GM21360 (cell line): ENCODE measurements around the gene USP10.
"Not testable (repeated sequence)": the region's sequence is repeated elsewhere in the genome, so short reads cannot be mapped to it uniquely, and the experiment has no call there.

Experiments
- ATAC-seq: cut with Tn5 transposase; IDR thresholded peaks from one replicate; pipeline ENCODE4 v1.9.1; 2021; ENCODE audit warnings: mild to moderate bottlenecking, moderate library complexity; ENCODE audit not compliant: unreplicated experiment

Gene USP10

DNA sequence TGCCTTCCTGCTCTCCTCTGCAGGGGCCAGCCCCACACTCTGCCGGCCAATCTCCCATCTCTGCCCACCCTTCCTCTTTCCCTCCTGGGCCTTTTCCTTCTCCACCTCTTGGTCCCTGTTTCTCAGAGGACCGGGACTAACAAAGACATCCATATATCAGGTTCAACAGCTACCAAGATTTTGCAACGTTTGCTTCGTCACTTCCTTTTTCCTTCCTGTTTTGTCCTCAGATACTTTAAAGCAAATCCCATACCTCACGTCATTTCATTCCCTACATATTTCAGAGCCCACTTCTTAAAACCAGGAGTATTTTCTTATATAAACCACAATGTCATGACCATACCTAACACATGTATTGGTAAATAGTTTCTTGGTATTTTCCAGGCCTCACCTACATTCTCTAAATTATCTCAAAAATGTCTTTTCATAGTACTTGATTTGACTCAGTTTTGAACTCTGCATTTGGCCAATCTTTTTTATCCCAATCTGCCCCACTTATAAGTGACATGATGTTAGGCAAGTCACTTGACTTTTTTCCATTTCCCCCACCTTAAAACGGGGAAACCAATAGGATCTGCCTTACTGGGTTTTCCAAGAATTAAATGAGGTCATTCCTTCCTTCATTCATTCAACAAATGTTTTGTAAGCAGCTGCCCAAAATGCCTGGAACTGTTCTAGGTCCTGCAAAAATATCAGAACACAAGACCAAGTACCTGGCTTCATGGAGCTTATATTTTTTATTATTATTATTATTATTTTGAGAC, 7.2 kb upstream of the USP10 start:
- ATAC-seq = no peak

DNA sequence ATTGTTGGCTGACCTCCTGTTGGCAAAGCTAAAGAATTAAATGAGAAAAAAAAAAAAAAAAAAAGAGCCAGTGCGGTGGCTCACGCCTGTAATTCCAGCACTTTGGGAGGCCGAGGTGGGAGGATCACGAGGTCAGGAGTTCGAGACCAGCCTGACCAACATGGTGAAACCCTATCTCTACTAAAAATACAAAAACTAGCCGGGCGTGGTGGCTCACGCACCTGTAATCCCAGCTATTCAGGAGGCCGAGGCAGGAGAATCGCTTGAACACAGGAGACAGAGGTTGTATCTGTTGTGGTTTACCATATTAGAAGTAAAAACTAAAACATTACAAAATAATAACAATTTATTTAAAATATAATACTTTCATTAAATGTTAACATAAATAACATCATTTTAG, 5.9 kb upstream of the USP10 start:
- not testable (repeated sequence) for ATAC-seq

DNA sequence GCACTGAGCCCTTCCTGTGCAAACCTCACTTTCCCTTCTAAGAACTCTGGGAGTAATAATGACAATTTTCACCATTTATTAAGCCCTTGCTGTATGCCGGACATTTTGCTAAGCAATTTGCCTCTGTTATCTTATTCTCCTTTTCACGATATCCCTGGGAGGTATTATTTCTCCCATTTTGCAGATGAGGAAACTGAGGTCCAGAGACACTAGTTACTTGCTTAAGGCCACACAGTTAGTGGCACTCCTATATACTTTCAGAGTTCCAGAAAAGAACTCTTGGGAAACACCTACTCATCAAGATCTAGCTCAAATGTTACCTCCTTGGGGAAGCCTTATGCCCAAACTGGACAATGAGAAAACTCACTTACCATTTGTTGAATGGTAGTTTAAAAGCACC, 4.8 kb upstream of the USP10 start:
- no peak for ATAC-seq

DNA sequence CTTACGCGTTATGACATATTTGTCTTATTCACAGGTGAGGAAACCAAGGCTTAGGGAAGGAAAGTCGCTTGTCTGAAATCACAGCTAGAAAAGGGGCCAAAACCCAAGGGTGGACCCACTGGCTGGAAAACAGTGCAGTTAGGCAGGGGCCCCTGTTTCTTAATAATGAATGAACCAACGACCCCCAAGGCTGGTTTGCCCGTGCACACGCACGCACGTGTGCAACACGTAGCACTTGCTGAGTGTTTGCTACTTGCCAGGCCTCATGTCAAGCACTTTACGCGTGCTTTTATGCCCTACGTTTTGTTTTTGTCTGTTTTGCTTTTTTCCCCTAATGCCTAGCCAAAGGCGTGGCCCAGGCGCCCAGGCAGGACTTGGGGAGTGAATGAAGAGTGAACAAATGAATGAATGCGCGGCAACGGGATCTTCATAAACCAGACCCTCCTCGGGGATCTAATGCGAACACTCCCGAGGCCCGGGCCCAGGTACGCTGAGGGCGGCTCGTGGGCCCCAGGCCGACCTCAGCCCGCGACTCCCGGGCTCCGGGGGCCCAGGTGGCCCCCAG, 571 bp upstream of the USP10 start:
- peak; percentile 7 for ATAC-seq

DNA sequence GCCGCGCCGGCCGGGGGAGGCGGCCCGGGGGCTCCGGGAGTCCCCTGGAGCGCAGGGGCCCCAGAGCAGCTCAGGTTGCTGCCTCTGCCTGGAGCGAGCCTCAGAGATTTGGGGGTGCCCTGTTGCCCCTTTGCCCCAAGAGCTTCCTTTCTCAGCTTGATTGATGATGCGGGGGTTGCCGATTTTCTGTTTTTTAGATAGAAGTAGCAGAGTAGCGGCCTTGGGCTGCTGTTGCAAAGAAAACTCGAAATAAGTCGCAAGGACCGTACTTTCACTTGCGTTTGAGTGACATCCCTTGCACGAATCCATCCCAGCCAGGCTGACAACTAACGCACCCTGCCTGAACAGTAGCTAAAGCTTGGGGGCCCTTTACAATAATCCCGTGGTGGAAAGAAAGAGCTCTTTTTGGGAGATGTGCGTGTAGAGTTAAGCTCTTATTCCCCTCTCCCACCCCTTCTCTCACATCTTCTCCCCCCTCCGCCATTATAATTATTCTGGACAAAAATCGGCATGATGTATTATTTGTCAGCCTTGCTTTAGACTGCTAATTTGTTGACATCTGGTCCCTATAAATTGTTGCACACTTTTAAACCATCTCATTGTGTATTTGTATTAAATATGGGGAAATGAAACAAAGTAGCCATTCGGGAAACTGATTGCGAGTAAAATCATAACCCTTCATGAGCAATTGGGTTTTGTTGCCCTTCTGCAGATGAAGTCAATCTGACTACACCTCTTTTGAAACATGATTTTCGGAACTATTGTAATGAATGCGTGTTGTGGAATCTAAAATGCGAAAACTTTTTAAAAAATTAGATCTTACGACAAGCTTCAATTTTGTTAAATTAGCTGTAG, 873 bp downstream of the USP10 start:
- peak; percentile 34 for ATAC-seq

DNA sequence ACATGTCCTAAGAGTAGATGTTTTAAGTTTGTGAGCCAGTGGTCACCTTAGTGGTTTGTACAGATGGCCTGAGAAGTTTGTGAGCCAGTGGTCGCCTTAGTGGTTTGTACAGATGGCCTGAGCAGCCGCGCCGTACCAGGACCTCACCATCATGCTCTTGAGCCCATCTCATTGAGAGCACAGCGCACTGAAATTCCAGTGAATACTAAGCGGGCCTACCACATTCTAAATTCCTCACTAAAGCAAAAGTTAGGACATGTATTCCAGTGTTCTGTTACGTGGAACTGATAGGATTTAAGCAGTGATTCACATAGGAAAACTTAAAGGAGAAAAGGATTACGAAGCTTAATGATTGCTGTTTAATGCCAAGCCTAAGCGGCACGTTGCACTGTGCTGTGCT, 3.9 kb downstream of the USP10 start:
- ATAC-seq = no peak

DNA sequence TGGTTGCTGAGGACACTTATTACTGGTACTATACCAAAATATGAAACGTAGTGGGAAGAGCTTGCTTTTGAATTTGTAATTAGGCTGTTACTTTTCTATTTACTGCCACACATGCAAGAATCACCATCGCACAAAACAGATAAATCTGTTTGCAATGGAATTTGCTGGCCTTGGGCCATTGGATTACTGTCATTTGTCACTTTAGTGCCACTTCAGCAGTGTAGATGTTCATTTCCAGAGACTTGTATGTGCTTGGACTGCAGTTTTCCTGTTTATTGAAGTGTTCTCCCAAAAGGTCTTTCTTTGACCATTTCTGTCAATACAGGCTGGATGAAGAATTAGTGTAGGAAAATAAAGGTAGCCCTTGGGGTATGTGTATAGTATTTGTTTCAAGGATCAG, 4.5 kb downstream of the USP10 start:
- ATAC-seq = no peak

DNA sequence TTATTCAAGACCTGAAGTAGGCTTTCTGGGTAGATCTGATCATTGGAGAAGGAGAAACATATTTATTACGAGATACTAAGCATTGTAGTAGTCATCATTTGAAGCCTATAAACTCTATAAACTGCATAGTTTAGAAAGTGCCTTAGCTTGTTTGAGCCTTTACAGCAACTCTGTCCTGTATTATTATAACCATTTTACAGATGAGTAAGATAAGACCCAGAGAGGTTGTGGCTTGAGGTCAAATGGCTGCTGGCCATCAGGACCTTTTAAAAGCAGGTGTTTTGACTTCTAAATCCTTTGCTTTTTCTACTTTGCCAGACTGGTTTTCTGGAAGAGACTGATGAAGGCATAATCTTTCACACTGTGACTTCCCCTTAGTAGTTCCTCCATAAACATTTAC, 7.1 kb downstream of the USP10 start:
- ATAC-seq = no peak

DNA sequence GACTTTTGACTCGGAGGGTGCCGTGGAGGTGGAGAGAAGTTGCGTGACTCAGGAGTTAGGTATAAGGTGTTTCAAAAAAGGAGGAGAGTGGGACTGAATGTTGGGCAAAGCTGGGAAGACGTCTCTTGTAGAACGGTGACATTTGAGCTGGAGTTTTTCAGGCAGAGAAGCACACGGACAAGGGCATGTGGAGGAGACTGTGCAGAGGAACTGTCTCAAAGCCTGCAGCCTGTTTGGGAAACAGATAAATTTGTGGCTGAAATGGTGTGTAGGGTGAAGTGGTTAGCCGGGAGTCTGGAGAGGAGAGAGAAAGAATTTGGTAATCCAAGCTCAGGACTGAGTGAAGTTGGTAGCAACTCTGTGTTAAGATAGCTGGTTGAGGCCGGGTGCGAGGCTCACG, 9.8 kb downstream of the USP10 start:
- ATAC-seq = no peak

DNA sequence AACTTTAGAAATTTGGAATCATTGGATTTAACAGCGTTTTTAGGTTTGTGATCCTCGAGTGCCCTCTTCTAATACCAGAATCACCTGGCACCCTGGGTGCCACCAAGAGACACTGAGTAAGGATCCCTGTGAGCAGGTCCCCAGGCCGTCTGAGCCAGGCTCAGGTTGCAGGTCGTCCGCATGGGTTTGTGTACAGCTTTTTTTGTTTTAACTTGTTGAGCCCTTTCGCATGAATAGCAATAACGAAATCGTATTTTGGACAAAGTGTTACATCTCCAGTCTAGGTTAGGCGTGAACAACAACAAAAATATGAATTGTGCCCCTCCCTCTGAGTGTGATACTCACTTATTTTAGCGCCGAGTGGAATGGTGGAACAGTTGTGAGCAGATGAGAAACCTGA, 10.9 kb downstream of the USP10 start:
- no peak for ATAC-seq

DNA sequence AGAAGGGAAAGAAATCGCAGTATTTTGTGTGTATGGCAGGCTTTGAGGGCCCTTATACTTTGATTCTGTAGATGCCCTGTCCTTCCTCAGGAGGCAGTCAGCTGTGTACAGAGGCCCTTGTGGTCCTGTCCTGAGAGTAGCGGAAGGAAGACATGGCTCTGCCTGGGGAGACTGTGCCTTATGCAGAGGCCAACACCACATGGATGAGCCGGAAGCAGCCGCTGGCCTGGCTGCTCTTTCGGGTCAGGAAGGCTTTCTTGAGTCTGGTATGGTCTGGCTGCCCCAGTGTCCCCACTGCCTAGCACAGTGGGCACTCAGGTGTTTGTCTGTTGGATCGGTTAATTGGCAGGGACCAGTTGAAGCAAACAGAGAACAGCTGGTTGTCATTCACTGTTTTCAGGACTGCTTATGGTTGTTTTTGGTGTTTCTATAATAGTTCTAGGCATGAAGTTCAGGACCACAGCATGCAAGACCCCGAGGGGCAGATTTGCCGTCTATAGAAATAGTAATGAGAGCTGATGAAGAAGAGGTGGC, 12.4 kb downstream of the USP10 start:
- no peak for ATAC-seq

DNA sequence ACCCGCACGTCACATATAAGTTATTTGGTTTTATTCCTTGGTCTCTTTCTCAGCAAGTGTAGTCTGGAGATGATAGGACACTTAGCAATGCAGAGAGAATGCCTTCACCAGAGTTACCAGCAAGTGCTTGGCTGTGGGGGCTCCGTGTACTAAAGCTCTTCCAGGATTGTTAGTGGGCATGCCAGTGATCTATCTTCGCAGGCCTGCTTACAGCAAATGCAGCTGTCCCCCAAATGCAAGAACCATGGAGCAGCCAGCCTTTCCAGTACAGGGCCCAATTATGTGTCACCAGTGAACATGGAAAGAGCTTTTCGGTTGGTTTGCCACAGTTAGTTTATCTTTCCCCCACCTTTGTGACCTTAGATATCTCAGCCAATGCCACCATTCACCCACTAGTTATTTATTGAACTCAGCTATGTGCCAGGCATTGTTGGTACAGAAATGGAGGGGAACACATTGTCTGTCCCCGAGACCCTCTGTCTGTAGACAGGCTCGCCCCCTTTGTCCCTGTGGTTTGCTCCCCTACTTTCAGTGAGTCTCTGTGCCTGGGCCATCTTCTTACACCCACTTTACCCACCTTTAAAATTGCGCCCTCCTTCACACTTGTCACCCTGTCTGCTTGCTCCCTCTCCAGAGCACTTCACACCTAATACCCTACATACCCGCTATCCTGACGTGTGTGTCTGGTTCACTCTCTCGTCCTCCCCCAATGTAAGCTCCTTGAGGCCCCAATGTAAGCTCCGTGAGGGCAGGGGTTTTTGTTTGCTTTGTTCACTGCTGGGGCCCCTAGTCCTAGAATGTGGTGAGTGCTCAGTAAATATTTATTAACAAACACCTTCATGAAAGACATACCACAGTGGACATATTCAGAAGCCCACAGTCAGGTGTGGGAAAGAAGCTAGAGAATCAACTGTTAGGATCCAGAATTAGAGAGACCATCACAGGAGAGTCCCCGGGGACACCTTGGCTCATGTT, 13.3 kb downstream of the USP10 start:
- ATAC-seq = no peak

DNA sequence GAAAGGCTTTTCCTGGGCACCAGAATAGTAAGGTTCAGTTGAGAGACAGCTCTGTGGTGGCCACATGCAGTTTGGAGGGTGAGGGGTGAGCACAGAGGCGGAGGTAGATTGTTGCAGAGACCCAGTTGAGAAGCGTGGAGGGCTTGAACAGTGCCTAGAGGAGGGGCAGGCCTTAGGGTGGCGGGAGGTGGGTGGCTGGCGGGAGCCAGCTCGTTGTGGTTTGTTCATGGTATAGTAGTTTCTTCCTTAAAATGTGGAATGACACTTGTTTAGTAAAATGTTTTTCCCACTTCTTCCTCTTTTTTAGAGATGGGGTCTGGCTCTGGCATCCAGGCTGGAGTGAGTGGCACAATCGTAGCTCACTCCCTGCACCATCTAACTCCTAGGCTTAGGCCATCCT, 14.2 kb downstream of the USP10 start:
- ATAC-seq = no peak

DNA sequence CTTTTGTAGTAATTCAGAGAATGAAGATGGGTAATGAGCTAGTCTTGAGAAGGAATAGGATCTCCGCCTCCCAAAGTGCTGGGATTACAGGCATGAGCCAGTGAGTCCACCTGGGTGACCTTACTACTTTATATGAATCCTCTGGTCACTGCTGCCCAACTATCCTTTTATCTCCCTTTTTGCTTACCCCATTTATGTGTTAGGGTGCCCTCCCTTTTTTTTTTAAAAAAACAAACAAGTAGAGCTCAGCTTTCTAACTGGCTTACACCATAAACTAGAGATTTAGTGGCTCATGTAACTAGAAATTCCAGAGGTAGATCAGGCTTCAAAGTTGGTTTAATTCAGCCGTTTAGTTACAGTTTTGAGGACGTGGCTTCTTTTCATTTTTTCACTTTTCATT, 15.6 kb downstream of the USP10 start:
- ATAC-seq = no peak

DNA sequence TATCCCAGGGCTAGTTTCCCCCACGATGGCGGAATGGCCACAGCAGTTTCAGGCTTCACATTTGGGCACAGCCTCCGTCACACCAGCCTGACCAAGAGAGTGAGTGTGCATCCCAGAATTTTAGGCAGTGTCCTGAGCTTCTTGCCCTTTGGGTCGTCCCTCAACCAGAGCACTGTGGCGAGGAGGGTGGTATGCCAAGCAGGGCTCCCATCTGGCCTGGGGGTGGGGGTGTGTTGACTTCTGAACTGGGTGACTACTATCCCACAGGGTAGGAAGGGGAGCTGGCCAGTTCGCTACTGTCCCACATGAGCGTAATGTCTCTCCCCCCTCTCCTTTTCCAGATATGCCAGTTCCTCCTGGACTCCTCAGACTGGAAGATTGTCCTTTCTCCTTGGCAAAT, 16.1 kb downstream of the USP10 start:
- ATAC-seq = no peak

DNA sequence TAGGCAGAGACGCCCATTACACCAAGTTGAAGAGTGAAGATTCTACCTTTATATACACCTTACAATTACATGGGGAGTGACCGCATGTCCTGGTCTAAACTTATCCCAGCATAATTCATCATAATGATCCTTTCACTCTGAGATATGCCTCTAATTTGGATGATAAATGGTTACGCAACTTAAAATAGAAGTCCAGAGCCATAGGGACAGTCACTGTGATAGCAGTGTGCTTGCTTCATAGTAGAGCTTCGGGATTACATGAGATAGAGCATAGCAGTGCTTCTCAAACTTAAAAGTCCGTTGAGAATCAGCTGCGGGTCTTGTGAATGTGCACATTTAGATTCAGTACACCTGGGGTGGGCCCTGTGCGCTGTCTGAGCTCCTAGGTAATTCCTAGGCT, 16.9 kb downstream of the USP10 start:
- ATAC-seq = no peak

DNA sequence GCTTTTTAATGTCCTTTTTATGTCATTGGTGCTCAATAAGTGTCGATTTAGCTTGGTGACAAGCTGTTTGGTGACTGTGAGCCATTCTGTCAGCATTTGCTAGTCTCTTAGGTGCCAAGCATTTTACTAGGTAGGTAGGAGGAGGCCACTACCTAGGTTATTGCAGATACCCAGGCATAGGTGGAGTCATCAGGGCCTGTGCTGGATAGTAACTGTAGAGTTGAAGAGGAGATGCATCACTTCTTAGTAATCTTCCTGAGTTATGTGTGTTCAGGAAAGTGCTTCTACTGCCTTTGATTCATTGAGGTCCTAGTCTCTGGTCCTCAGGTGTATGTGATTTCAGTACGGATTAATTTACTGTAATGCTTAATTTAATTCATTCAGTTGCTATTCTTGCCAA, 17.7 kb downstream of the USP10 start:
- no peak for ATAC-seq

DNA sequence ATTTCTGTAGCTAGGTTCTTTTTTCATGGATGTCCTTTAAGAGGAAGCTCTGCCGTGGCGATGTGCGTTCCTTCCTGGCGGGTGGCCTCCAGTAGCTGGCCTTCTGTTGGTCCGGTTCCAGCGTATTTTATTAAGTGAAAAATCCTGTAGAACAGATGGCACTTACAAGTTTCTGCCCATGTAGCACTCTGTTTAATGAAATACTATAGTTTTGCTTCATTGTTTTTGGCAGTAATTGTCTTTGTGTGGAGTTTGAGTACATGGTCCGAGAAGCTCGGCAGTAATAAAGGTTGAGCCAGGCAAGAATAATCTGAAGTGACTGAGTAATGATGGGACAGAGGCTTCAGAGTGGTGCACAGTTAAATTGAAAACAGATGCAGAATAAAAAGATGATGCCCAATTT, 20.4 kb downstream of the USP10 start:
- ATAC-seq = no peak

DNA sequence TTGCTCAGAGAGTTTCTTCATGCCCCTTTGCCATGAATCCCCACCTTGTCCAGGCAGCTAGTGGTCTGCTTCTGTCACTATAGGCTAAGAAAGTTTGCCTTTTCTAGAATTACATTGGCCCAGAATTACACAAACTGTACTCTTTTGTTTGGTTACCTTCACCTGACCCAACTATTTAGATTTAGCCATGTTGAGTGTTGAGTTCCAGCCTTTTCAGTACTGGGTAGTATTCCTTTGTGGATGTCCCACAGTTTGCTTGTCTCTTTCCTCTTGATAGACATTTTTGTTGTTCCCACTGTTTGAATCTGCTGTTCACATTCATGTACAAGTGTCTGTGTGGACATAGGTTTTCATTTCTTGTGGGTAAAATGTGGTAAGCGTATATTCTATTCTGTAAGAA, 22.3 kb downstream of the USP10 start:
- ATAC-seq = no peak

DNA sequence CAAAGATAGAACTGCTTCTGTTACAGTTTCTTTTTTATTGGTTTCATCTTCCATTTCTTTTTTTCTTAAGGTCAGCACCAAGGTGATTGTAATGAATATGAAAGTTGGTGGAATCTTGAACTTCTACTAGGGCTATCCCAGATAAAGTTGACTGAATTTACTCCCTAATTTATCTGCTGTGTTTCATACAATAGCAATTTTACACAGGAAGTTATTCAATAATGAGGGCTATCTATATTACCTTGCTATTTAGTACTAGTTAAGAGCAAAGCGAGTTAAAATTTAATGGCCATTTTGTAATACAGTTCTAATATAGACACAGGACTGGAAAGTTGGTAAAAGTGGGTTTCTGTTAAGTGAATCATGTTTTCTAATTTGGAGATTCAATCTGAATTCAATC, 24.1 kb downstream of the USP10 start:
- no peak for ATAC-seq
